Esophagus squamous epithelium (tissue), 4 donors: Measurements from ENCODE around the gene CTBP1.

Experiments used
- POLR2A ChIP-seq, 4 donors: fragments of 450-650 bp; IDR thresholded peaks; one replicate each; pipeline ENCODE4 v1.6.1; 2017; ENCODE audit warnings: antibody characterized with exemption in 4 of 4, mild to moderate bottlenecking in 4 of 4, moderate library complexity in 3 of 4
- TF ChIP-seq, protein P1 (sequence below), 6 experiments: fragments of 450-650 bp in 4 of 6; fragments of 200-600 bp in 2 of 6; sonication (generic) in 2 of 6; IDR thresholded peaks; one replicate each; pipeline ENCODE4 v1.5.1; 2016 to 2019; ENCODE audit warnings: antibody characterized with exemption in 6 of 6, mild to moderate bottlenecking in 4 of 6, moderate library complexity in 4 of 6

DNA sequence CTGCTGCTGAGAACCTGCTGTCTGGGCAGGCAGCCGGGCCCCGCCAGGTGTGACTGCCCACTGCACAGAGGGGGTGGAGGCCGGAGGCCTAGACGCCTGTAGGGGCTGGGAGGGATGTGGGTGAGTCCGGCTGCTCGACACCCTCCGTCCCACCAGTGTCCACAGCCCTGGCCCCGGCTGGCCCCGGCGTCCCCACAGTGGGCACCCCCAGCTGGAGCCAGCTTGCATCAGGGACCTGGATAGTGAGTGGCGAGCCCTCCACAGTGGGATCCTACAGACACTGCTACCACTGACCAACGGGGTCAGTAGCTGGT is 41.8 kb downstream of the CTBP1 start:
- TF ChIP-seq, protein P1, sequence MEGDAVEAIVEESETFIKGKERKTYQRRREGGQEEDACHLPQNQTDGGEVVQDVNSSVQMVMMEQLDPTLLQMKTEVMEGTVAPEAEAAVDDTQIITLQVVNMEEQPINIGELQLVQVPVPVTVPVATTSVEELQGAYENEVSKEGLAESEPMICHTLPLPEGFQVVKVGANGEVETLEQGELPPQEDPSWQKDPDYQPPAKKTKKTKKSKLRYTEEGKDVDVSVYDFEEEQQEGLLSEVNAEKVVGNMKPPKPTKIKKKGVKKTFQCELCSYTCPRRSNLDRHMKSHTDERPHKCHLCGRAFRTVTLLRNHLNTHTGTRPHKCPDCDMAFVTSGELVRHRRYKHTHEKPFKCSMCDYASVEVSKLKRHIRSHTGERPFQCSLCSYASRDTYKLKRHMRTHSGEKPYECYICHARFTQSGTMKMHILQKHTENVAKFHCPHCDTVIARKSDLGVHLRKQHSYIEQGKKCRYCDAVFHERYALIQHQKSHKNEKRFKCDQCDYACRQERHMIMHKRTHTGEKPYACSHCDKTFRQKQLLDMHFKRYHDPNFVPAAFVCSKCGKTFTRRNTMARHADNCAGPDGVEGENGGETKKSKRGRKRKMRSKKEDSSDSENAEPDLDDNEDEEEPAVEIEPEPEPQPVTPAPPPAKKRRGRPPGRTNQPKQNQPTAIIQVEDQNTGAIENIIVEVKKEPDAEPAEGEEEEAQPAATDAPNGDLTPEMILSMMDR (IDR thresholded peaks at IDR 0.05), result no peak
- no peak for TF ChIP-seq POLR2A (IDR thresholded peaks at IDR 0.05)
